GM19468 (cell line): Measurements from ENCODE around the gene STXBP4.

ENCODE experiments used
- ATAC-seq: cut with Tn5 transposase; IDR thresholded peaks from one replicate; pipeline ENCODE4 v1.9.1; 2021; ENCODE audit warnings: mild to moderate bottlenecking, moderate library complexity, moderate number of reproducible peaks; ENCODE audit not compliant: unreplicated experiment; ENCODE audit errors: extremely low read depth

STXBP4 gene

DNA sequence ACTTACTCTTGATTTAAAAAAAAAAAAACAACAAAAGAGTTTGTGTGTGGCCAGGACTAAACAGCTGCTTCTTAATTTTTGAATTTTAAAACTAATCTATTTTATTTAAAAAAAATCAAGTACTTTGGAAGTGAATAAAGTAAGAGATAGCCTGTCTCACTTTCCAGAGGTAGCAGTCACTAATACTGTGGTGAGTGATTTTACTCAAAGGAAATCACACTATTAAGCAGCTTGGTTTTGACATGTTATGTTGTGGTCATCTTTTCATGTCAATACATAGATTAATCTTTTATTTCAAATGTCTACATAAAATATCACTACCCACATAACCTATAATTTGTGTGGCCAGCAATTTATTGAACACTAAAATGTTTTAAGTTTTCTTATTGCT is 194.0 kb downstream of the STXBP4 start:
- no peak for ATAC-seq

DNA sequence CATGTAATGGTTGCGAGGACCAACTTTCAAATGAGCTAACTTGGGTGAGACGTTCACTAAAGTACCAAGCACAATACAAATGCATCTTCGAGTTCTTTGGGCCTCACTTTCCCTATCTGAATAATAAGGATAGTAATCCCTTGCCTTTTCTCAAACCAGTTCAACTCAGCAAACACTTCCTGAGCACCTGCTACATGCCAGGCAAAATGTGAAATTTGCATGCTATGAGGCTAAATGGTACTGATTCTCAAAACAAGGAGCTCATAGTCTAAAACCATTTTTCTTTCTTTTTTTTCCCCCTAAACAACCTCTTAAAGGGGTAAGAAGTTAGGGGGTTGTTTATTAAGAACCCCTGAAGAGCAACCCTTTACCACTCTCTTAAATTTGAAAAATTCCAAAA is 194.8 kb downstream of the STXBP4 start:
- ATAC-seq: no peak

DNA sequence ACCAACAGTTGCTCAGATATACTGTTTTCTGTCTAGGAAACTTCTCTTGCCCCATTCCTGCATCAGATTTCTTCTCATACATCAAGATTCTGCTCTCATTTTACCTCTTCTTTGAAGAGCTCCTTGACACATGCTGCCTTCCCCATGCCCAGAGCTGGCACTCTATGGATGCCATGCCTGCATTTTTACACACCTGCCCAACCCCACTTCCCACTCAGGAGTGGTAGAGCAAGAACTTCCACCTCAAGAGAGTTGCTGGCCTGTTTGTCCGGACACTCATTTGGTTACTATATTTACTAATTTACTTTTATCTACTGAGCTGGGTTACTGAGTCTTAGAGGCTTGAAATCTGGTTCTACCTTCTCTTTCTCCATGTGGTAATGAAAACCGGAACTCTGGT is 197.9 kb downstream of the STXBP4 start:
- ATAC-seq: no peak

- no peak for ATAC-seq
Observed at GRCh38 chr17:55167024-55167725, 198.6 kb downstream of the STXBP4 start.

GRCh38 chr17:55168958-55169687 is 200.6 kb downstream of the STXBP4 start:
- ATAC-seq: peak; percentile 81

GRCh38 chr17:55171634-55172328 is 203.2 kb downstream of the STXBP4 start:
- ATAC-seq: no peak

GRCh38 chr17:55172612-55173011 is 204.0 kb downstream of the STXBP4 start:
- no peak for ATAC-seq

GRCh38 chr17:55174133-55174532 is 205.6 kb downstream of the STXBP4 start:
- ATAC-seq: no peak

DNA sequence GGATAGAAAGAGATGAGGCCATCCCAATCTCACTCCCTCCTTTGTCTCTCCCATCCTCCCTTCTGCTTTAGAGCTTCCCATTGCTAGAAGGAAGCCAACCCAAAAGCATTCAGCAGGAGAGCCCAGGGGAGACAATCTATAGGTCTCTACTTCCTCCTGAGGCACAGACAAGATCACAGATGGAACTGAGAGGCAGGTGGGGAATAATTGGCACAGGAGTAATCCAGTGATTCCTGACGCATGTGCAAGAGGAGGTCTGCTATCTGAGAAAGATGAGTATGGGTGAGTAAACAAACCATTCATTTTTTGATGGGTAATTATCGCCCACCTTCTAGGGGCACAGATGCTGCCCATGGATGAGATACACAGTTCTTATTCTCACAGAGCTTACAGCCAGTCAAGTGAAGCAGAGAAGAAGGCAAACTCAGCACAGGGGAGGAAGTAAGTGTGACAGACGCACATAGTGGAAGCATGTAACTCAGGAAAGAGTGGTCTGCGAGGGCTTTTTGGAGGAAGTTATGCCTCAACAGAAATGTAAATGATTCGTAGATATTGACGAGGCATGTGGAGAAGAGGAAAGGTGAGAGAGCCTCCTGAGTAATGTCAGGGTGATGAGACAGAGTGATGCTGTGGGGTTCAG is 207.3 kb downstream of the STXBP4 start:
- no peak for ATAC-seq

DNA sequence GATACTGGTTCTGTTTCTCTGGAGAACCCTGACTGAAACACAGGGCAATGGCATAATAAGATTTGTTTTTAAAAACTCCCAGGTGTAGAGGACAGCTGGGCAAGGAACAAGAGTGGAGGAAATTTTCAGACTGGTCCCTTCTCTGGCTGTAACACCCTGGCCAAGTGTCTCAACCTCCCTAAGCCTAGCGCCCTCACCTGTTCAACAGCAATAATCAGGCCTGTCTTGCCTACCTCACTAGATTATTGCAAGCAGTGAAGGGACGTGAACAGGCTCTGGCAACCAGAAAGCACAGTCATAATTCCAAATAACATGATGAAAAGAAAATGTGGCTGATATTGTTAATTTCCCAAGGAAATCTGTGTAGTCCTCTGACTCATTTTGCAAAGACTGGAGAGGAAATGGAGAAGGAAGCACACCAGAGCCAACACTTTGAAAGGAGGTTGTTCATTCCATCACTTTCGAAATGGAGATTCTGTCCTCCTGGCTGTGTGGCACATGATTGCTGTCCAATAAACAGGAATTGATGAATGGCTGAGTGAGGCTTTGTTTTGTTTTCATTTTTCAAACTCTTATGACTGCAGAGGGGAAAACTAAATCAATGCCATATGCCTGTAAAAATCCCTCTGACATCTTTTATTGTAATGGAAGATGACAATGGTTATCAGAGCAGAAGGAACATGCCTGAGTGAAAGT is 208.7 kb downstream of the STXBP4 start:
- ATAC-seq: no peak

DNA sequence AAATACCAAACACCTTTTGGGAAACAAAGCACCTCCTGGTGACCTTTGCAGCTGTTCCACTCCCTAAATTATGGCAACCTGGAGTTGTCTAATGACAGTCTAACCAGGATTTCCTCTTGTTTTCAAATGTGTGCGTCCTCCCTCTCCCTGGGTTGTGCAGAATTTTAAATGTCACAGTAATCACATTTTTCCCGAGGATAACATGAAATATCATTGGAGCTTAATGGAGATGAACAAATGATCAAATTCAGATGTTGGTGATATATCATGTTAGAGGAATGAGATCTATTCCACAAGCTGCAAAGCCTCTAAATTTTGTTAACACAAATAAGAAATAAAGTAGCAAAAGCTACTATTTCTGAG is 209.3 kb downstream of the STXBP4 start:
- no peak for ATAC-seq

DNA sequence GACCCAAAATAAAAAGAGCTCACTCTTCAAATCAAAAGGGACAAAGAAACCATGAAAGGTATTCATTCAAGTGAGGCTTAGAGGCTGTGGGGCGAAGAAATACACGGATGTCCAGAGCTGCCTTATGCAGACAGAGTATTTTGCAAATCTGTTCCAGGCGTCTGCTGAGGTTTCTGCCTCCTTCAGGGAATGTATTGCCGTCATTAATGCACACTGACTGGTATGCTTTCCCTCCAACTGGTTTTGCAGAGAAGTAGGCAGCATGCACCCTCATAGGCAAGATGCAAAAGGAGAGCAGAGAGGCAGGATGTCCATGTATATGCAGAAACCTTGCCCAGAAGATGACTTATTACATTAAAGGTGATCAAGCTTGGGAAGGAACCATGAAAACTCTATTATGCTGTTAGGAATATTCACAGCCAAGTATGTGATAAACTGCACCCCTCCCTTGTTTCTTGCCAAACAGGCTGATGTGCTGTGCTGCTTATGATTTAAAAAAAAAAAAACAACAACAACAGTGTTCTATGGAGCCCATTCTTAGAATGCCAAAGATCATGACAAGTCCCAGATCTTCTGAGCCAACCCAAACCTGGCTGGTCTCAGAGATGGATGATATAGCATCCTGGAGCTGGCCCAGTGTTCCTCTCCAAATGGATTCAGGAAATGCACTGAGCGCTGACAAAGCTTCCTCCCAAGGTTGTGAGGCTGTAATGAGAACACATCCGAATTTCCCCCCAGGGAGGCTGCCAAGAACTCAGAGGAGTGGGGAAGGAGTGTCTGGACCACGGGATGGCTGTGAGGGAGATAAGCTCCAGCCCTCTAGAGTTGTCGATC is 218.6 kb downstream of the STXBP4 start:
- no peak for ATAC-seq

- ATAC-seq: peak; percentile 26
Observed at GRCh38 chr17:55190748-55191147, 222.2 kb downstream of the STXBP4 start.

DNA sequence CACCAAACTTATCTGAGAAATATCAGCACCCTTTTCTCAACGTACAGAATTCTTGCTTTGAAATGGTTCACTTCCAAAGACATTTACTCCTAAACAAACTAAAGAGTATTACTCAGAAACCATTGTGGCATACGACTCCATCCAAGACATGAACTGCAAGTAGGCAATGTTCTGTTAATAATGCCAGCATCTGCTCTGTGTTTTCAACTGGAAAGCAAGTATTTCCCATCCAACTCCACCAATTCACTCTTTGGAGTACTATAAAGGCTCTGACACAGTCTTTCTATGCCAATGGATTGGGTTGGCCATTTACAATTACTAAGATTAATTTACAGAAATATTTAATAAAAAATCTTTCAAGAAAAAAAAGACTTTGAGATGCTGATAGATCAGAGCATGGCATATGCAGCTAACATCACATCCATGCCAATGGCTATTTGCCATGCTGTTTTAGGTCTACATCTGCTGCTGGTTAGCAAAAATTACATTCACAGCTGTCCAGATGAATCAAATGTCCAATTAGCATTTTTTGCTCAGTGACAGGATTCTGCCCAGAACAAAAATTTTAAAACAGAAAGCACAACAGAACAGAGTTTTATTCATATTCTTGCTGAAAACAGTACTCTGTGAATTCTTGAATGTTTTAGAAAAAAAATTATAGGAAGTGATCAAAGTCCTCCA is 230.3 kb downstream of the STXBP4 start:
- ATAC-seq: no peak

DNA sequence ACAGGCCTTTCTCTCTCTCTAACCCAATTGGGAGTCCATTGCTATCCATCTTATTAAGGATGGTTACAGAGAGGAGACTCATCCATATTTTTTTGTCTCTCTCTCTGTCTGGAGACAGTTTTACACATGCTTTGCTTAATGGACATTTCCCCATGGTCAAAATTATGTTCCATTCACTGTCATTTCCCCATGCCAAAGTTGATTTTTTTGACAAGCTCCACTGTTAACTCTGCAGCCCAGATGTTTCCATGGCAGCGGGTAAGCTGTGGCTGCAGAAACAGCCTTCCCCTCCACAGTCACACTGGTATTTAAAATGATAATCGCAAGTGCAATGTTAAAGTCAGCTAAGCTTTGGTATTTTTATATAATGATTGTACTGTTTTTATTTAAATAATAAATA is 232.3 kb downstream of the STXBP4 start:
- no peak for ATAC-seq

DNA sequence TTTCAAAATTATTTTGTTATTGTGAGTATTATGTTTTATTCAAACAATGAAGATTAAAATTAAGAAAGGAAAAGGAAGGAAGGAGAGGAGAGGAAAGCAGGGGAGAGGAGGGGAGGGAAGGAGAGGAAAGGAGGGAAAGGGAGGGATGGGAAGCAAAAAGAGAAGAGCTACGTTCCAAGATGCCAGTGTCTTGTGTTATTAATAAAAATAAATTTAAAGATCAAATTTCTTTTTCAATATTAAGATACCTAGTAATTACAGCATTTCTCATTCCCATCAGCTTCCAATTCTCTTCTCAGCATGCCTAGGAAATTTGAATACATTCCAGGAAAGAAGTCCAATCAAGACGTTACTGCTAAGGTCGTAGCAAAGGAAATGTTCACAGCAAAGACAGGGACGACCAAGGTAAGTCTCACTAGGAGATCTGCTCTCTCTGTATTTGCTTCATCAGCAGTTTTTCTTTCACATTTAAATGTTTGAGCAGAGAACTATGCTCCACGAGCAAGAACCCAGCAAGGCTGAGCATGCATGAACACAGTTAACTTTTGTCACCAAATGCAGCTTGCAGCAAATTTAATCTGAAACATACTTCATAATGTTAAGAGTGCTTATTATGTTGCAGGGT is 232.9 kb downstream of the STXBP4 start:
- ATAC-seq: no peak

- ATAC-seq: no peak
Observed at GRCh38 chr17:55202896-55203295, 234.3 kb downstream of the STXBP4 start.

GRCh38 chr17:55208078-55208812 is 239.7 kb downstream of the STXBP4 start:
- no peak for ATAC-seq
